Suprapubic skin (tissue), 4 donors: Measurements from ENCODE around the gene ARL5C.

Experiments used
- EP300 ChIP-seq: sonication (generic); formaldehyde crosslinking; IDR thresholded peaks from one replicate; pipeline ENCODE4 v1.6.1; 2017; ENCODE audit warnings: antibody characterized with exemption
- POLR2A ChIP-seq, 2 donors: fragments of 450-650 bp; IDR thresholded peaks; one replicate each; pipeline ENCODE4 v1.6.1; 2017; ENCODE audit warnings: antibody characterized with exemption in 2 of 2, mild to moderate bottlenecking in 2 of 2, moderate library complexity in 2 of 2
- POLR2AphosphoS5 ChIP-seq, 3 donors: sonication (generic); formaldehyde crosslinking; IDR thresholded peaks; one replicate each; pipeline ENCODE4 v1.6.1; 2017; ENCODE audit warnings: antibody characterized with exemption in 3 of 3
- TF ChIP-seq, protein P1 (sequence below), 2 donors: fragments of 200-600 bp in 1 of 2; fragments of 450-650 bp in 1 of 2; sonication (generic) in 1 of 2; IDR thresholded peaks; one replicate each; pipeline ENCODE4 v1.5.1; 2016 to 2019; ENCODE audit warnings: antibody characterized with exemption in 2 of 2, mild to moderate bottlenecking in 1 of 2, moderate library complexity in 1 of 2

DNA sequence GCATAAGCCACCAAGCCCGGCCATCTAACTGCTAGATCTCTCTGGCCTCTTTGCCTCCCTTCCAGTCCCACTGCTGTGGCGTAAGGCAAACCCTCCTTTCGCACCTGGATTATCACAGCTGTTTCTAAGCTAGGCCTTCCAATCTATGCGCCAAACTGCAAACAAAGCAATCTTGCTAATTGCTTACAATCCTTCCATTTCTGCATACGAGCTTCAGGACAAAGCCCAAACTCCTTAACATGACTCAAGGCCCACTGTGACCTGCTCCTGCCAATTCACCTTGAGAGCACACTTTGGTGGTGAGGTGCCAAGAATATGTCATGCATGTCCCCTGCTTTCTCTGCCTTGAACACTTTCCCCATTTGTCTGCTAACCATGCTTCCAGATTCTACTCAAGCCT, 6.0 kb upstream of the ARL5C start:
- TF ChIP-seq, protein P1, sequence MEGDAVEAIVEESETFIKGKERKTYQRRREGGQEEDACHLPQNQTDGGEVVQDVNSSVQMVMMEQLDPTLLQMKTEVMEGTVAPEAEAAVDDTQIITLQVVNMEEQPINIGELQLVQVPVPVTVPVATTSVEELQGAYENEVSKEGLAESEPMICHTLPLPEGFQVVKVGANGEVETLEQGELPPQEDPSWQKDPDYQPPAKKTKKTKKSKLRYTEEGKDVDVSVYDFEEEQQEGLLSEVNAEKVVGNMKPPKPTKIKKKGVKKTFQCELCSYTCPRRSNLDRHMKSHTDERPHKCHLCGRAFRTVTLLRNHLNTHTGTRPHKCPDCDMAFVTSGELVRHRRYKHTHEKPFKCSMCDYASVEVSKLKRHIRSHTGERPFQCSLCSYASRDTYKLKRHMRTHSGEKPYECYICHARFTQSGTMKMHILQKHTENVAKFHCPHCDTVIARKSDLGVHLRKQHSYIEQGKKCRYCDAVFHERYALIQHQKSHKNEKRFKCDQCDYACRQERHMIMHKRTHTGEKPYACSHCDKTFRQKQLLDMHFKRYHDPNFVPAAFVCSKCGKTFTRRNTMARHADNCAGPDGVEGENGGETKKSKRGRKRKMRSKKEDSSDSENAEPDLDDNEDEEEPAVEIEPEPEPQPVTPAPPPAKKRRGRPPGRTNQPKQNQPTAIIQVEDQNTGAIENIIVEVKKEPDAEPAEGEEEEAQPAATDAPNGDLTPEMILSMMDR (IDR thresholded peaks at IDR 0.05) = no peak
- TF ChIP-seq EP300 = no peak
- no peak for TF ChIP-seq POLR2A (IDR thresholded peaks at IDR 0.05)
- TF ChIP-seq POLR2AphosphoS5 (IDR thresholded peaks at IDR 0.05) = no peak
